ENCODE data around the gene APOB. TPM values are rescaled to one million over a fixed set of nuclear protein-coding genes. Genes with fewer than 3 reads are reported as not detected.
A peak's percentile ranks its signal among the peaks of the same experiment; 100 is the strongest.

The APOB gene
- total and polyA plus RNA-seq, 2 of the 13 experiments (the other 11 are each of a cell fraction or from before 2014, with no cell fraction given), result 1,569 to 2,515 TPM

DNA sequence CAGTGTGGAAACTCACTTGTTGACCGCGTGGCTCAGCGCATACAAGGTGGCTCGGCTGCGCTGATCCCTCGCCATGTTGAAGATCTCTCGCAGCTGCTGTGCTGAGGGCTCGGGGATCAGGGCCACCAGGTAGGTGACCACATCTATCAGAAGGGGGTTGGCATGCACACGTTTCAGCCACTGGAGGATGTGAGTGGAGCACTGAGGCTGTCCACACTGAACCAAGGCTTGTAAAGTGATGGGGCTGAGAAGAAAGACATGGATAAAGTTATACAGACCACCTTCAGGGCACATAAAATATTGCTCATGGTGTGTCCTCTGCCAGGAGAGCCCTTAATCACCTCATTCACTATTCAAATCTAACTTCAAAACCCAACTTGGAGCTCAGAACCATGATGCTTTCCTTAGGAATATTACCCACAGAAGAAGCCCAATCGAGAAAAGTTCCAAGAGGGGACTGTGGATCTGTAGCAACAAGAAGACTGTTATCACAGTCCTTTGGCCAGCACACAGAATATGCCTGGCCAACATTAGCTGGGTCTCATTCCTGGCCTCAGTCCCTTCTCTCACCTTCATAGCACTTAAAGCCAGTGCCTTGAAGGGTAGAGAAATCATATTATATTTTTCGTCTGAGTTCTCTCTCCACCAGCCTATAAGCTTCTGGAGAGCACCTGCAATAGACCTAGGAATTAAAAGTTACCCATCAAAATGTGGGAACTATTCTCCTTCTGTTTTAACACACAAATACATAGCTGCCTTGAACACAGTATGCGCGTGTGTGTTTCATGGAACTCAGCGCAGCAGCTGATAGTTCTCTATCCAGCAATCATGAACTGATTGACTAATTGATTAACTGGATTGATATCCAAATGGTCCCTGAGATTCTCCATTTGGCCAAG, 11.3 kb downstream of the APOB start (continued):
- no peak for TF ChIP-seq SALL2 (CRISPR knock-in tag; IDR thresholded peaks at IDR 0.05)
- TF ChIP-seq ATF3 (CRISPR knock-in tag; IDR thresholded peaks at IDR 0.05), result no peak
- TF ChIP-seq CENPT (CRISPR knock-in tag; IDR thresholded peaks at IDR 0.05; ENCODE audit: low read depth), result no peak
- no peak for TF ChIP-seq ZFP36L1 (CRISPR knock-in tag; IDR thresholded peaks at IDR 0.05)
- TF ChIP-seq ZNF761 (CRISPR knock-in tag; conservative IDR thresholded peaks at IDR 0.05), result 0 out of 2 replicates have a peak, but pooled peaks have one; percentile 7
- TF ChIP-seq, protein P1, sequence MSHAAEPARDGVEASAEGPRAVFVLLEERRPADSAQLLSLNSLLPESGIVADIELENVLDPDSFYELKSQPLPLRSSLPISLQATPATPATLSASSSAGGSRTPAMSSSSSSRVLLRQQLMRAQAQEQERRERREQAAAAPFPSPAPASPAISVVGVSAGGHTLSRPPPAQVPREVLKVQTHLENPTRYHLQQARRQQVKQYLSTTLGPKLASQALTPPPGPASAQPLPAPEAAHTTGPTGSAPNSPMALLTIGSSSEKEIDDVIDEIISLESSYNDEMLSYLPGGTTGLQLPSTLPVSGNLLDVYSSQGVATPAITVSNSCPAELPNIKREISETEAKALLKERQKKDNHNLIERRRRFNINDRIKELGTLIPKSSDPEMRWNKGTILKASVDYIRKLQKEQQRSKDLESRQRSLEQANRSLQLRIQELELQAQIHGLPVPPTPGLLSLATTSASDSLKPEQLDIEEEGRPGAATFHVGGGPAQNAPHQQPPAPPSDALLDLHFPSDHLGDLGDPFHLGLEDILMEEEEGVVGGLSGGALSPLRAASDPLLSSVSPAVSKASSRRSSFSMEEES (CRISPR knock-in tag; IDR thresholded peaks at IDR 0.05), result no peak
- no peak for TF ChIP-seq PATZ1 (CRISPR knock-in tag; IDR thresholded peaks at IDR 0.05)
- TF ChIP-seq ZNF619 (CRISPR knock-in tag; IDR thresholded peaks at IDR 0.05), result no peak
- 0 out of 2 replicates have a peak, but pooled peaks have one; percentile 69 for TF ChIP-seq ZNF780A (CRISPR knock-in tag; IDR thresholded peaks at IDR 0.05)
- no peak; the same call in 1 of the 2 replicates for TF ChIP-seq ARID5B (CRISPR knock-in tag; IDR thresholded peaks at IDR 0.05)
- TF ChIP-seq RFX1 (IDR thresholded peaks at IDR 0.05), result no peak
- no peak for TF ChIP-seq MAF1 (CRISPR knock-in tag; IDR thresholded peaks at IDR 0.05; ENCODE audit: borderline replicate concordance)
- no peak for TF ChIP-seq ZNF337 (CRISPR knock-in tag; IDR thresholded peaks at IDR 0.05; ENCODE audit: borderline replicate concordance, low read depth)
- TF ChIP-seq RBFOX2 (IDR thresholded peaks at IDR 0.05; ENCODE audit: low read depth, low read length), result peak; percentile 96
- 0 out of 2 replicates have a peak, but pooled peaks have one; percentile 57 for TF ChIP-seq AHR (CRISPR knock-in tag; IDR thresholded peaks at IDR 0.05)
- TF ChIP-seq ZFAT (CRISPR knock-in tag; conservative IDR thresholded peaks at IDR 0.05), result no peak
- TF ChIP-seq NBN (conservative IDR thresholded peaks at IDR 0.05), result no peak
- no peak for TF ChIP-seq THRA (CRISPR knock-in tag; IDR thresholded peaks at IDR 0.05; ENCODE audit: borderline replicate concordance)
- TF ChIP-seq JUND (CRISPR knock-in tag; IDR thresholded peaks at IDR 0.05), result no peak
- TF ChIP-seq JUN (CRISPR knock-in tag; IDR thresholded peaks at IDR 0.05), result no peak
- no peak for TF ChIP-seq ZKSCAN8 (CRISPR knock-in tag; IDR thresholded peaks at IDR 0.05; ENCODE audit: borderline replicate concordance)

Data from HepG2 (cell line).